ENCODE data around the gene GRIK1.

DNA sequence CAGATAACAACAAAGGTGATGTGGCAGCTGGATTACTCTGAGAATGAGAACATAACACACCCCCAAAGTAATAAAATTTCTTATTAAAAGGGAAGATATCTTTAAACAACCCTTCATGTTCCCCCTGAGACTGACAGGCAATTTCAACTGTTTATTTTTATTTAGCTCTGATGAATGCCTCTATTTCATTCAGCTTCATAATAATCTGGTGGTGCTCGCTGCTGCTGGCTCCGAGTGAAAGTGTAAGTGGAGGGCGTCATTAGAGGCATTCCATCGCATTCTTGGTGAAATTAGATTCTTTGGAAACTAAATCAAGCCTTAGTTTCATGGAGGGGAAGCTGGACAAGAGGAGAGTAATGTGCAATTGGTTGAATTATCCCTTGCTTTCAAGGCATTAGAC is 128.9 kb downstream of the GRIK1 start:
- TF ChIP-seq, protein P1, sequence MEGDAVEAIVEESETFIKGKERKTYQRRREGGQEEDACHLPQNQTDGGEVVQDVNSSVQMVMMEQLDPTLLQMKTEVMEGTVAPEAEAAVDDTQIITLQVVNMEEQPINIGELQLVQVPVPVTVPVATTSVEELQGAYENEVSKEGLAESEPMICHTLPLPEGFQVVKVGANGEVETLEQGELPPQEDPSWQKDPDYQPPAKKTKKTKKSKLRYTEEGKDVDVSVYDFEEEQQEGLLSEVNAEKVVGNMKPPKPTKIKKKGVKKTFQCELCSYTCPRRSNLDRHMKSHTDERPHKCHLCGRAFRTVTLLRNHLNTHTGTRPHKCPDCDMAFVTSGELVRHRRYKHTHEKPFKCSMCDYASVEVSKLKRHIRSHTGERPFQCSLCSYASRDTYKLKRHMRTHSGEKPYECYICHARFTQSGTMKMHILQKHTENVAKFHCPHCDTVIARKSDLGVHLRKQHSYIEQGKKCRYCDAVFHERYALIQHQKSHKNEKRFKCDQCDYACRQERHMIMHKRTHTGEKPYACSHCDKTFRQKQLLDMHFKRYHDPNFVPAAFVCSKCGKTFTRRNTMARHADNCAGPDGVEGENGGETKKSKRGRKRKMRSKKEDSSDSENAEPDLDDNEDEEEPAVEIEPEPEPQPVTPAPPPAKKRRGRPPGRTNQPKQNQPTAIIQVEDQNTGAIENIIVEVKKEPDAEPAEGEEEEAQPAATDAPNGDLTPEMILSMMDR (IDR thresholded peaks at IDR 0.05) = no peak
- no peak for TF ChIP-seq POLR2A (IDR thresholded peaks at IDR 0.05)

Data from tibial nerve (tissue), 3 donors.